ENCODE data around the gene COQ3.
A peak's percentile ranks its signal among the peaks of the same experiment; 100 is the strongest.

Gene COQ3, protein sequence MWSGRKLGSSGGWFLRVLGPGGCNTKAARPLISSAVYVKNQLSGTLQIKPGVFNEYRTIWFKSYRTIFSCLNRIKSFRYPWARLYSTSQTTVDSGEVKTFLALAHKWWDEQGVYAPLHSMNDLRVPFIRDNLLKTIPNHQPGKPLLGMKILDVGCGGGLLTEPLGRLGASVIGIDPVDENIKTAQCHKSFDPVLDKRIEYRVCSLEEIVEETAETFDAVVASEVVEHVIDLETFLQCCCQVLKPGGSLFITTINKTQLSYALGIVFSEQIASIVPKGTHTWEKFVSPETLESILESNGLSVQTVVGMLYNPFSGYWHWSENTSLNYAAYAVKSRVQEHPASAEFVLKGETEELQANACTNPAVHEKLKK

DNA sequence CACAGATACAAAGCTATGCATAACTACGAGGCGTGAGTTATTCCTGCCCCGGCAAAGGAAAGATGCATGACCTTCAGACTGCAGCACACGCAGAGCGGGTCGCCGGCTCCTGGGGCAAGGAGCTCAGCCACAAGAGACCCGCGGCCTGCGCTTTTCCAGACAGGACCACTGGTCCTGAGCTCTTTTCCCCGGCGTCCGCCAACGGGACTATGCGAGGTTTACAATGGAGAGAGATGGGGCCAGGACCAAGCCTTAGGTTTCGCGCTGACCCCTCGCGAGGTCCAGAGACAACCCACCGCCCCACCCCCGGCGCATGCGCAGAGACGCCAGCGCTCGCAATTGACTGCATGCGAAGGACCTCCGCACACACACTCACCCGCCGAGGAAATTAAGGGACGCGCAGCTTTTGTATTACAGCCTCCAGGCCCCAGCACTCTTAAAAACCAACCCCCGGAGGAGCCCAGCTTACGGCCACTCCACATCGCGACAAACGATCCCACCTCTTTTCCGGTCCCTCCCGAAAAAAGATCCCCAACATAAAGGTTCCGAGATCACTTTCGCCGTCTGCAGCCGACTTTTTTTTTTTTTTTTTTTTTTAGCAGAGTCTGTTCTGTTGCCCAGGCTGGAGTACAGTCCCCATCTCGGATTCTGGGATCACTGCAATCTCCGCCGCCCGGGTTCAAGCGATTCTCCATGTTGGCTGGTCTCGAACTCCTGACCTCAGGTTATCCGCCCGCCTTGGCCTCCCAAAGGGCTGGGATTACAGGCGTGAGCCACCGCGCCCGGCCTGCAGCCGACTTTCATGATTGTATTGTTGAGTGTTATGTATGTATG is at the start of gene COQ3:
COQ3 (minus strand) TSS at position 498 of the 834 bp plus-strand sequence; CDS start at position 482, 16 bp downstream.
- DNase-seq (ENCODE audit: low spot score) (peak; percentile 45), FAIRE-seq (no peak)

DNA sequence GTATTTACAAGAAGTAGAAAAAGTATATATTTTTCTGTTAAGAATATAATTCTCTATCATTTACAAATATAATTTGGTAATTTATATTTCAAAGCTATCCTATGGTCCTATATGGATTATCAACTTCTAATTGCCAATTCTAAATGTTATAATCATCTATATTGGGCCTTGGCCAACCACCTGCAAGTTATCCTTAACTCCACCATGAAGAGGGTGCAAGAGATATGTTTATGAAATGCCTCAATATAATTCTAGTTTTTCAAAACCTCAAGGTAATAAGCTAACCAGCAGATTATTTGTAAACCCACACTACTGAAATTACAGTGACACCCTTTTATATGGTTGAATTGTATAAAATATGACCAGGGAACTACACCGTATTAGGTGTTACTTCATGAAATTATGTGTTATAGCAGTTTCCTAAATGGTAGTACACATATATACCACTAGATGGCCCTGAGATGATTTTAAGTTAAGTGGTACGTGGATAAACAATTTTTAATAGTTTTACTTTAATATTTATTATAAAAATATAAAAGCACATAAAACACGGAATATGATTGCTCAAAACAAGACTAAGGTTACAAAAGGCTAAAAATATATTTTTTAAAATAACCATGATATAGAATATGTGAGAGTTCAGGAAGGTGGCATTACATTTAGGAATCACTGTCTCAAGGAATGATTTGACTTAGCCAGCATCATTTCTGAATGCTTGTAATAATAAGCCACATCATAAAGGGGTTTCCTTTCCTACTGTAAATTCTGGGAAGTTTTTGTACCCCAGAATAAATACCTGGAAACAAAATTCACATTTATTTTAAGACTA is 40.9 kb upstream of the COQ3 start:
- DNase-seq (ENCODE audit: low spot score) (no peak), FAIRE-seq (peak; percentile 82)

DNA sequence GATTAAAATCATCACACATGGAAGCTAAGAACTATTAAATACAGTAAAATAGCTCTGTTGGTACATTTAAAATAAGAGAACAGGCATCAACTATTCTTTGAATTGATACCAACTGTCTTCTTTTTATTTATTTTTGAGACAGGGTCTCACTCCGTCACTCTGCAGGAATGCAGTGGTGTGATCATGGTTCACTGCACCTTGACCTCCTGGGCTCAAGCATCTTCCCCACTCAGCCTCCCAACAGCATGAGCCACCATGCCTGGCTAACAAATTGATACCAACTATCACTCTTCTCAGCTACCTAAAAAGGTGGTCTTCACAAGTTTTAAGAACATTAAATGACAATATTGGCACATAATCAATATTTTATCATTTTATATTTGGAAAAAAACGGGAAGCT is 38.9 kb upstream of the COQ3 start:
- DNase-seq (ENCODE audit: low spot score) (peak; percentile 38), FAIRE-seq (peak; percentile 82)

DNA sequence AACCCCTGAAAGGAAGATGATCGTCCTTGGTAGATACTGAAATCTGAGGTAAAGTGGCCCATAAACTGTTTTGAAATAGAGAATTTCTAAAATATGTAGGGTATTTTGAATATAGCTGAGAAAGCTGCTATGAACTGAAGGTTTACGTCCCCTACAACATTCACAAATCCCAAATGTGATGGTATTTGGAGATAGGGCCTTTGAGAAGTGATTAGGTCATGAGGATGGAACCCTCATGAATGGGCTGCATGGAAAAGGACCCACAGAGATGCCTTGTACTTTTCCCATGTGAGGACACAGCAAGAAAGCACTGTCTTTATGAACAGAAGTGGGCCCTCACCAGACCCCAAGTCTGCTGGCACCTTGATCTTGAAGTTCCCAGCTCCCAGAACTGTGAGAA is 37.9 kb upstream of the COQ3 start:
- no peak for FAIRE-seq
- no peak for DNase-seq (ENCODE audit: low spot score)

DNA sequence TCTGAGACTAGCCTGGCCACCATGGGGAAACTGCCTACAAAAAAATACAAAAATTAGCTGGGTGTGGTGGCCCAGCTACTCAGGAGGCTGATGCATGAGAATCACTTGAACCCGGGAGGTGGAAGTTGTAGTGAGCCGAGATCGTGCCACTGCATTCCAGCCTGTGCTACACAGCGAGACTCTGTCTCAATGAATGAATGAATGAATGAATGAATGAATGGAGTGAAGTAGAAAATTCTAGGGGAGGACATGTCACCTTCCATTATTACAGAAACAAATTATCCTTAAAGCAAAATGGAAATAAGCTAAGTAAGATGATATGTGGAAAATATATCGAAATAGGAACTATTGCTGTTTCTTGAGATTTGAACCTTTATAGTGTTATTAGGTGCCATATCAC is 34.0 kb upstream of the COQ3 start:
- FAIRE-seq (no peak), DNase-seq (ENCODE audit: low spot score) (no peak)

DNA sequence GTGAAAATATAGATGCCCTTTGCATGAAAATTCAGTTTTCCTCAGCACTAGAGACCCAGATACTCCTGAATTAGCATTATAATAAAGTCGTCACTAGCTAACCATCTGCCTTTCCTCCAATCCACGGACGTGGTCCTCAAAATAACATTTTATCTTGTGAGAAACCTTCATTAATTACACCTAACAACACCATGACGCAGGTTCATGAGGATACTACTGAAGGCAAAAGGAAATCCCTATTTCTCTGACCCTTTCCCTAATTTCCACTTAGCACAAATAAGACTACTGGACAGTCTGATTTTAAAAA is 32.4 kb upstream of the COQ3 start:
- no peak for DNase-seq (ENCODE audit: low spot score)
- no peak for FAIRE-seq

DNA sequence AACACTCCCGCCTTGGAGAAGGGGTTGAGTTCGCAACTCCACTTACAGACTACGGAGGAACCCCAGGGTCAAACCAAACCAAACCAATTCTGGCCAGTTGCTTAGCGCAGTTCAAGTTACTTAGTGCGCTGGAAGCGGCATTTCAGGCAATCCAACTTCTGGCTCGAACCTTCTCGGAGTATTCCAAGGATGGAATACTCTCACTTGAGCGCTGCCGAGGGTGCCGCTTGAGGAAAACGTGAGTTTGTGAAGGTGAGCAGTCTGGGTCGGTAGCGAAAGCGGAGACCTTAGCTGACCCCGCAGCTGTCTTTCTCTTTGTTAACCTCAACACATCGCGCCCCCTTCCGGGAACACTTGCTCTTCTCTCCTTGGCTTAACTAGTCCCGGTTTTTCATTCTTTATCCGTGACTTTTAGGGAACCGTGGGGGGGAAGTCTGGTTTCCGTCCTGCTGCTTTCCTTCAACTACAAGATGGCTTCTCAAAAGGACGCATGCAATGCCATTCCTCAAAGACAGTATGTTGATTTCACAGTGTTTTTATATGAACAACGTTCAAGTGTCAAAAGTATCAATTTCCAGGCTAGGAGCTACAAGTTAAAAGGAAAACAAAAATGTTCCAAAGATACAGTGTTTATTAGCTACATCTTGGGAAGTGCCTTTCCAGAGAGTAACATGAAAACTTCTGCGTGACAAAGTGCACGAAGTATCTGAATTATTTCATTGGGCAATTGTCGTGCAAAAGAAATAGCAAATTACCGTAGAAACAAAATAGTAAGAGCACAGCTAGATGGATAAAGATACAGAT is 31.9 kb upstream of the COQ3 start:
- peak; percentile 80 for DNase-seq (ENCODE audit: low spot score)
- FAIRE-seq = peak; percentile 64

DNA sequence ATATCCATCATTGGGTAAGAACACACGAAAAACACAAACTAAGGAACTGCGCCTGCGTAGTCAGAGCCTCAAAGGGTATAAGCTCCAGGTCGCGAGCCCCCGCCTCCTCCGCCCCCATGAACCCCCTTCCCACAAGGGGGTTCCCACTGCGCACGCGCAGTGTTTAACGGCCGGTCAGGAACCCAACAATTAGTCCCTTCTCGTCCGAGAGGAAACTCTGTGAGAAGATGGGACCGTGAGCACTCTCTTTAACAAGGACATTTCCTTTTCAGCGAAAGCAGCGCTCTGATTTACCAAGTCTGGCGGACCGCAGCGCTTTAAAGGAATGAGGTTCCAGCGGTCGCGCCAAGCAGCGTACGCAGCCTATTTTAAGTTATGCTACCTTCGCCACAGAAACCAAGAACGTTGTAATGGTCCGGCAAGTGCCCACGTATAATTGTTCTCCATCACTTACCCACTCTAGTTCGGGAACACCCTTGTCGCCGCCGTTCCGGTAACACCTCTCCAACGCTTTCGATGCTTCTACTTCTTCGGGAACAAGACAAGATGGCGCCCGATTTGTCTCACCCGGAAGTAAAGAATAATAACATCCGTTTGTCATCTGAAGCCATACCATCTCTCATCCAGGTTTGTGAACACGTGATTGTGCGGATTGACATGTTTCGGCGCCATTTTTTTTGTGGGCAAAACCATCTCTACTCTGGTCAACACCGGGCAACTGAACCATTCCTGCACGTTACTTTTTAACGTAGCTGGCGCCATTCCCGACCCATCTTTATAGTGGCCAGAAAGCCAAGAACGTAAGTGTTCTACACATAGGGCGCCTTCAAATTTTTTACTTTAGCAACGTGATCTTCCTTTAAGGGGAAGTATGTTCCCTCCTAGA is 31.0 kb upstream of the COQ3 start, which contains the start of gene PNISR:
PNISR (minus strand) TSS at position 548 of the 886 bp plus-strand sequence. CDS start 10,649 bp downstream, outside the sequence.
- DNase-seq (ENCODE audit: low spot score) = peak; percentile 93
- FAIRE-seq = peak; percentile 82

DNA sequence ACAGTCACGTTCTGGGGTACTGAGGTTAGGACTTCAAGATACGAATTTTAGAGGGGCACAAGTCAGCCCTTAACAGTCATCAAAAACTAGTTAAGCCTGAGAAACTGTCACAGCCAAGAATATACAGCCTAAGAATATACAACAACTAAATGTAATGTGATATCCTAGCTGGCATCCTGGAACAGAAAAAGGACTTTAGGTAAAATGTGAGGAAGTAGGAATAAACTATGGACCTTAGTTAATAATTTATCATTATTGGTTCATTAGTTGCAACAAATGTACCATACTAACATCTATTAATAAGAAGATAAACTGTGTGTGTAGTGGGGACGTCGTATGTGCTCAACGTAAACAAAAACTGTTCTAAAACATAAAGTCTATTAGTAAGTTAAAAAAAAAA is 30.0 kb upstream of the COQ3 start:
- FAIRE-seq = no peak
- DNase-seq (ENCODE audit: low spot score) = no peak

DNA sequence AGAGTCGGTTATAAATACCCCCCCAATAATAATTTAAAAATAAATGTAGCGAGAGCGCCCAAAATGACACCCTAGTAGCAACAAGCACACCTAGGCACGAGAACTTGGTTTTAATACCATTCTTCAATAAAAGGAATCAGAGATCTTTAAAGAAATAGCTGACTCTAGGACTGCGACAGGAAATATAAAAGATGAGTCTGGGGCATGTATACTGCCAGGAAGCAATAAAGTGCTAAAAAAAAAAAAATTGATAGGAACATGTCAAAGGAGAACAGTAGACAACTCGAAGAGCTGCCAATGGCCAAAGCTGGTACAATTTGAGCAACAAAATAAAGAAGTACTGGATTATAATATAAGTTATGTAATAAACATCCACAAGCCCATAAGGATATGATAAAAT is 28.9 kb upstream of the COQ3 start:
- no peak for DNase-seq (ENCODE audit: low spot score)
- no peak for FAIRE-seq

DNA sequence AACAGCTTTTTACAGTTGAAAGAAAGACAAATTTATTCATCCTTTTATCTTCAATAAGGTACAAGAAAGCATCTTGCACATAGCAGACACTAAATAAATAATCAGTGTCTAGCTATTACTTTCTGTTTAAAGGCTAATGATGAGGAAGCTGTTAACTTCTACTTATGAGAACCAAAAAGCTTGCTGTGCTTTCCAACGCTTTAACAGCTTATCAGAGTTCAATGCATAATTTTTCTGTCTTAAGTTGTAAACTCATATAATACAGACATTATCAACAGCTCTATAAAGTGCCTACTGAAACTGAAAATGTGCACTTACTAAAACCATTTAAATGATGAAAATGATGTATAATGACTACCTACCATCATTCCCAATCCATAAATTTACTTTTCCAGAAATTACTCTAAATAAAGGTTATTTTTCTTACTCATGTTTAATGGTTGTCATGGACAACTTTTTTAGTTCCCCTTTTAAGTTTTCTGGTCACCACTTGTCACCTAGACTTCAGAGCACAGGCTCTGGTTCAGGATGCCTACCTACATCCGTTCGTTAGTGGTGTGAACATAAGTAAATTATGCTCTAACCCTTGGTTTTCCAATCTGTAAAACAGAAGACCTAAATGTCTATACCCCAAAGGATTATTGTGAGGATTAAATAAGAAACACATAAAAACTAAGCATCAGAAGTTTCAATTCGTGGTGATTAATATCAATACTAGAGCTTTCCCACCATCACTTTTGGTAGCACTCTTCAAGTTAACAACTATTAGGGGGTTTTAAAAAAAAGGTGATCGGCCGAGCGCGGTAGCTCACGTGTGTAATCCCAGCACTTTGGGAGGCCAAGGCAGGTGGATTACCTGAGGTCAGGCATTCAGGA is 23.1 kb upstream of the COQ3 start:
- no peak for FAIRE-seq
- DNase-seq (ENCODE audit: low spot score) = no peak

DNA sequence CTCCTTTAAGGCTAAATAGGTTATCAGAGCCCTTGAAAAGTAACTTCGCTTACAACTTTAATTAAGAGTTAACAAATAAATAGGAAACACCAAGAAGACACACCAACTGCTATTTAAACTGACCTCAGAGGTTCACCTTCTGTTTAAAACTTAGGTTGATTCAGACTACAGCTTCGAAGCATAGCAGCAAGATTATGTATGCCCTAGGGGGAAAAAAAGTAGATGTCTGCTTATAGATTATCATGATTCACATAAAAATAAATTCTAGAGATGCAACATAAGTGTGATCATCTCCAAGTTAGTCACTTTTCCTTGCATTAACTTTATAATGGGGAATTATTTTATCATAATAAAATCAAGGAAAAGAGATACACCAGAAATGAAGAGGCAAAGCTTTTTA is 22.2 kb upstream of the COQ3 start:
- FAIRE-seq (no peak), DNase-seq (ENCODE audit: low spot score) (no peak)

DNA sequence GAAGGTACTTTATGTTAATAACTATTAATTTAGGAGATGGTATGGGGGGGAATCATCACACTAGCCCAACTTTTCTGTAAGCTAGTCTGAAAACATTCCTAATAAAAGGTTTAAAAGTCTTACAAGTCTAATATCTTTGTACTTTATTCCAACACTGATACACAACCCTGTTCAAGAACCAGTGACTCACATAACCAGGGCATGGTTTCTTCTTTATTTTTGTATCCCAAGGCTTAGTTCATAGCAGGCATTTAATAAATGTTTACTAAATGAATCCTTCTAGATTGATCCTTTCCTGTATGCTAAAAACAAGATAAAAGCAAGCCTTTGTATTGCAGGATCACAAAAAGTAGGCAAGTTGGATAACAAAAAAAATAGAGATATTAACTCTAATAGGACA is 21.5 kb upstream of the COQ3 start:
- FAIRE-seq = no peak
- DNase-seq (ENCODE audit: low spot score) = no peak

DNA sequence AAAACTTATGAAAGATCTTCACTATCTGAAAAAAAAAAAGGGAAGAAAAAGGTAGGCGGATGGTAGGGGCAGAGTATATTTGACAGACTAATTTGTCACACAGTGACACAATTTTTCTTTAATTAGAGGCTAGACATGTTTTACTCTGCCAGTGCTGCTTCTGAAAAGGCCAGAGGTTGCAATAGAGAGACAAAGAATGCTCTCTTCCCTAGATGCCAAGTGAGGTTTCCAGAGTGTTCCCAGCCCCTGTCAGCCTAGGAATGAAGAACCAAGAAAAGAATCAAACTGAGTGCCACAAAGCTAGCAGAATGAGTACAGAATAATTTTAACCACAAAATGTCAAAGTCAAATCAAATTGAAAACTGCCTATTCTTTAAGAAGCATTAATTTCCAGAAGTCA is 18.1 kb upstream of the COQ3 start:
- FAIRE-seq (no peak), DNase-seq (ENCODE audit: low spot score) (no peak)

DNA sequence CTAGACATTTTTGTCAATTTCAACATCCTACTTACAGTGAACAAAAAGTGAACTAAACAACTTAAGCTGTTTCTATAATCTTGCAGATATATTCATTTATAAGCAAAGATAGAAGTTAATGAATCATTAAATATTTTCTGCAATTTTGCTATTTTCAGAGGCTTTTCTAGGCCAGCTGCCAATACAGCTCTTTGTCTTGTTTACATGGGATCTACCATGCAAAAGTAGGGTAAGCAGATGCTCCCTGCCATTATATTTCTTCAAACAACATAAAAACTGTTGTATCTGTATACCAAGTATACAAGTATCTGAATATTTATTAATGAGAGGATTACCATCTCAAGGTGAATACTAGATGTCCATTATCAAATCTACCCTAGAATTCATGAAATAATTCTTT is 15.7 kb upstream of the COQ3 start:
- FAIRE-seq = no peak

DNA sequence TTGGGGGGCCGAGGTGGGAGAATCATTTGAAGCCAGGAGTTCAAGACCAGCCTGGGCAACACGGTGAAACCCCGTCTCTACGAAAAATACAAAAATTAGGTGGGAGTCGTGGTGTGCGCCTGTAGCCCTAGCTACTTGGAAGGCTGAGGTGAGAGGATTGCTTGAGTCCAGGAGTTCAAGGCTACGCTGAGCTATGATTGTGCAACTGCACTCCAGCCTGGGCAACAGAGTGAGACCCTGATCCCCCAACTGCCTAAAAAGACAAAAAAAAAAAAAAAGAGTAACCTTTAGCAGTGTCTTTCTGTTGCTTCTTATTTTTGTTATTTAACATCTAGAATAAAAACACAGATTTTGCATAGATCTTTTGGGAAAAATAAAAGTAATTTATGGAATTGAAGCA is 13.1 kb upstream of the COQ3 start:
- DNase-seq (ENCODE audit: low spot score) (no peak), FAIRE-seq (no peak)

More for the DNA sequence above, 15.7 kb upstream of the COQ3 start:
- DNase-seq (ENCODE audit: low spot score) = no peak

DNA sequence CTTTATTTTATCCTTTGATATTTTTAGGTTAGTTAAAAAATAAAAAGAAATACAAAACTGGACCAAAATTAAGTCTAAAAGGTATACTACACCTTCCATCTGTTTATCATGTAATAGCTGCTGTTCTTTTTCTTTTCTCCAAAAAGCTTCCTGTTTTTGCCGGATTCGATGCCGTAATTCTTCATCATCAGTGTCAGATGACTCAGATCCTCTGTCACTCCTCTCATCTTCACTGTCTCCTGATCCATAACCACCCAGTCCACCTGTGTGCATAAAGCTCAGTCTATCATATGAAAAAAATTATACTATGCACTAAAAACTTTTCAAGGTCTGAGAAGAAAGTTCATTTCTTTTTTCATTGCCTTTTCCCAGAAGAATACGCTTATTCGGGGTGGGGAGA is 8.5 kb upstream of the COQ3 start:
- DNase-seq (ENCODE audit: low spot score) (no peak), FAIRE-seq (no peak)

DNA sequence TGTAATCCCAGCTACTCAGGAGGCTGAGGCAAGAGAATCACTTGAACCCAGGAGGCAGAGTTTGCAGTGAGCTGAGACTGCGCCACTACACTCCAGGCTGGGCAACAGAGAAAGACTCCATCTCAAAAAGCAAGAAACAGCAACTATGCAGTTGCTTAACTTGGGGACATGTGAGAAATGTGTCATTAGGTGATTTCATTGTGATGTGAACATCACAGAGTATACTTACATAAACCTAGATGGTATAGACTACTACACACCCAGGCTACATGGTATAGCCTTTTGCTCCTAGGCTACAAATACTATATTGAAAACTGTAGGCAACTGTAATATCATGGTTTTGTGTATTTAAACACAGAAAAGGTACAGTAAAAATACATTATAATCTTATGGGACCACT is 3.3 kb upstream of the COQ3 start:
- FAIRE-seq (no peak), DNase-seq (ENCODE audit: low spot score) (no peak)

DNA sequence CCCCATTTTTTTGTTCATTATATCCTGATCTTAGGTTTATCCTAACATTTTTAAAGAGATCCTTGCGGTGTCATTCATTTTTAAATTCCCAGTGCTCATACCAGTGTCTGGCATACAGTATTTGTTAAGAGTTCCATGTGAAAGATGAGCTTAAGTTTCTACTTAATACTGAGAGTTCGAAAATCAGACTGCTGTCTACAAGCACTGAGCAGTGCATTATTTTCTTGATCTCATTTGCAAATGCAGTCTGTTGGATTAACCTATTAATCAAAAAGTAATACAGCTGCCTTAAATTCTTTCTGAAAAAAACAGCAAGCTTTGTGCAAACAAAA is 663 bp downstream of the COQ3 start:
- DNase-seq (ENCODE audit: low spot score) (no peak), FAIRE-seq (no peak)
